Endodermal cell (in vitro differentiated cells): ENCODE measurements around the gene LRRC70. TPM values are rescaled to one million over a fixed set of nuclear protein-coding genes. Genes with fewer than 3 reads are reported as not detected.

Experiments
- DNase-seq: peaks from one replicate; pipeline ENCODE4 v3.0.0-alpha.2; 2017
- H3K27ac ChIP-seq: 2 replicates; pipeline ENCODE4 v1.5.1; 2013; ENCODE audit warnings: mild to moderate bottlenecking, low read depth, low read length, moderate library complexity
- H3K27me3 ChIP-seq: 2 replicates; pipeline ENCODE4 v1.6.1; 2013; ENCODE audit warnings: mild to moderate bottlenecking, low read length, moderate library complexity; ENCODE audit not compliant: insufficient read depth, control insufficient read depth, poor library complexity, severe bottlenecking
- H3K36me3 ChIP-seq: 2 replicates; pipeline ENCODE4 v1.7.0; 2013; ENCODE audit warnings: mild to moderate bottlenecking, low read length, moderate library complexity; ENCODE audit not compliant: control insufficient read depth, insufficient read depth
- H3K4me1 ChIP-seq: one replicate; pipeline ENCODE4 v1.7.0; 2013; ENCODE audit warnings: low read length; ENCODE audit not compliant: control insufficient read depth, insufficient read depth
- H3K4me3 ChIP-seq: 2 replicates; pipeline ENCODE4 v1.5.1; 2013; ENCODE audit warnings: mild to moderate bottlenecking, low read length, moderate library complexity
- H3K9ac ChIP-seq: 2 replicates; pipeline ENCODE4 v1.6.1; 2013; ENCODE audit warnings: mild to moderate bottlenecking, low read length, moderate library complexity; ENCODE audit not compliant: poor library complexity, severe bottlenecking; ENCODE audit errors: extremely low read depth
- H3K9me3 ChIP-seq: 2 replicates; pipeline ENCODE4 v1.6.1; 2013; ENCODE audit warnings: mild to moderate bottlenecking, low read length, moderate library complexity; ENCODE audit not compliant: control insufficient read depth
- H3K27ac Mint-ChIP-seq: 2 replicates; pipeline ENCODE4 v1.8.0; 2020; ENCODE audit warnings: mixed read lengths
- H3K27me3 Mint-ChIP-seq: 2 replicates; pipeline ENCODE4 v1.8.0; 2021; ENCODE audit warnings: mild to moderate bottlenecking, mixed read lengths; ENCODE audit not compliant: insufficient read depth
- H3K36me3 Mint-ChIP-seq: 2 replicates; pipeline ENCODE4 v1.8.0; 2020; ENCODE audit warnings: low read depth, mixed read lengths
- H3K4me1 Mint-ChIP-seq: 2 replicates; pipeline ENCODE4 v1.8.0; 2020; ENCODE audit warnings: mixed read lengths
- H3K4me3 Mint-ChIP-seq: 2 replicates; pipeline ENCODE4 v1.8.0; 2020; ENCODE audit warnings: mild to moderate bottlenecking, moderate library complexity, mixed read lengths
- H3K9me3 Mint-ChIP-seq: 2 replicates; pipeline ENCODE4 v1.8.0; 2020; ENCODE audit warnings: mild to moderate bottlenecking, mixed read lengths
- WGBS, 2 experiments: methylation state at CpG; one replicate each; pipeline versions ENCODE4 v1.1.5 to v1.1.7; 2013; ENCODE audit warnings: missing lambda C conversion rate in 2 of 2, mixed read lengths in 1 of 2; ENCODE audit not compliant: insufficient coverage in 1 of 2, insufficient read length in 1 of 2; 5-methylcytosine and 5-hydroxymethylcytosine counted together
- total RNA-seq, 2 donors: library from RNA; stranded (reverse); fragmentation: NEBNext Ultra II Directional in 1 of 2; extraction: Animal tissue kit (Norgen Biotek cat#: 25700) in 1 of 2; gene quantifications; 2 replicates in 1 of 2; 3 replicates in 1 of 2; pipeline ENCODE4 v1.2.1, GENCODE V29; 2021
- TF ChIP-seq, protein P1 (sequence below): fragments of 200-600 bp; sonication (generic); conservative IDR thresholded peaks from 2 replicates; pipeline ENCODE4 v1.5.0; 2021; ENCODE audit warnings: antibody characterized with exemption, mild to moderate bottlenecking

Gene LRRC70
- total RNA-seq, 2 donors from 2014 or later: 1.4 TPM

DNA sequence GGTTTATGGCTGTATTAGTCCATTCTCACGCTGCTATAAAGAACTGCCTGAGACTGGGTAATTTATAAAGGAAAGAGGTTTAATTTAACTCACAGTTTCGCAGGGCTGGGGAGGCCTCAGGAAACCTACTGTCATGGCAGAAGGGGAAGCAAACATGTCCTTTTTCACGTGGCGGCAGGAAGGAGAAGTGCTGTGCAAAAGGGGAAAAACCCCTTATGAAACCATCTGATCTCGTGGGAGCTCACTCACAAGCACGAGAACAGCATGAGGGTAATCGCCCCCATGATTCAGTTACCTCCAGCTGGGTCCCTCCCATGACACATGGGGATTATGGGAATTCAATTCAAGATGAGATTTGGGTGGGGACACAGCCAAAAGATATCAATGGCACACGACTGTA, 13.9 kb downstream of the LRRC70 start:
- TF ChIP-seq, protein P1, sequence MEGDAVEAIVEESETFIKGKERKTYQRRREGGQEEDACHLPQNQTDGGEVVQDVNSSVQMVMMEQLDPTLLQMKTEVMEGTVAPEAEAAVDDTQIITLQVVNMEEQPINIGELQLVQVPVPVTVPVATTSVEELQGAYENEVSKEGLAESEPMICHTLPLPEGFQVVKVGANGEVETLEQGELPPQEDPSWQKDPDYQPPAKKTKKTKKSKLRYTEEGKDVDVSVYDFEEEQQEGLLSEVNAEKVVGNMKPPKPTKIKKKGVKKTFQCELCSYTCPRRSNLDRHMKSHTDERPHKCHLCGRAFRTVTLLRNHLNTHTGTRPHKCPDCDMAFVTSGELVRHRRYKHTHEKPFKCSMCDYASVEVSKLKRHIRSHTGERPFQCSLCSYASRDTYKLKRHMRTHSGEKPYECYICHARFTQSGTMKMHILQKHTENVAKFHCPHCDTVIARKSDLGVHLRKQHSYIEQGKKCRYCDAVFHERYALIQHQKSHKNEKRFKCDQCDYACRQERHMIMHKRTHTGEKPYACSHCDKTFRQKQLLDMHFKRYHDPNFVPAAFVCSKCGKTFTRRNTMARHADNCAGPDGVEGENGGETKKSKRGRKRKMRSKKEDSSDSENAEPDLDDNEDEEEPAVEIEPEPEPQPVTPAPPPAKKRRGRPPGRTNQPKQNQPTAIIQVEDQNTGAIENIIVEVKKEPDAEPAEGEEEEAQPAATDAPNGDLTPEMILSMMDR: no peak
- Mint-ChIP-seq H3K27me3 (no peaks in the 10 kb centered on the region), H3K4me3 (no peak overlapping the region), H3K4me1 (peaks cover 18% of the 10 kb centered on the region), H3K27ac (no peak overlapping the region), H3K9me3 (no peaks in the 10 kb centered on the region), H3K36me3 (peaks cover 32% of the 10 kb centered on the region)
- no peak overlapping the region for H3K9ac ChIP-seq
- no peaks in the 10 kb centered on the region for H3K4me1 ChIP-seq
- H3K4me3 ChIP-seq: no peak overlapping the region
- H3K9me3 ChIP-seq: no peaks in the 10 kb centered on the region
- peaks cover 18% of the 10 kb centered on the region for H3K36me3 ChIP-seq
- 83 to 95% methylated on average over 3 to 8 of the region's 8 CpGs for WGBS, 2 experiments
- no peak for DNase-seq
- H3K27ac ChIP-seq: no peak overlapping the region
- H3K27me3 ChIP-seq: no peaks in the 10 kb centered on the region

DNA sequence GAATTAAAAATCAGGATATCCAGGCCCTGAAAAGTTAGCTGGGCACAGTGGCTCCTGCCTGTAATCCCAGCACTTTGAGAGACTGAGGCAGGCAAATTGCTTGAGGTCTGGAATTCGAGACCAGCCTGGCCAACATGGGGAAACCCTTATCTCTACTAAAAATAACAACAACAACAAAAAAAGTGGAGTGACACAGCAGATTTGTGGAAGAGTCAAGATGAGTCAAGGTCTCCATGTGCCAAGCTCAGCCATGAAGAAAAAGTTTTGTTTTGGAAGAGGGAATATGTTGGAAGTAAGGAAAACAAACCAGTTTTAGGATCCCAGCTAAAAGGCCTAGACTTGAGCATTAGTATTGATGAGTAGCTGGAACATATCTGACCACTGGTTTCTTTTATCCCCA, 14.7 kb downstream of the LRRC70 start:
- Mint-ChIP-seq H3K27ac (no peak overlapping the region), H3K36me3 (peaks cover 29% of the 10 kb centered on the region), H3K4me3 (no peak overlapping the region), H3K27me3 (no peaks in the 10 kb centered on the region), H3K4me1 (peaks cover 18% of the 10 kb centered on the region), H3K9me3 (no peaks in the 10 kb centered on the region)
- Histone ChIP-seq H3K4me3 (no peak overlapping the region), H3K9me3 (no peaks in the 10 kb centered on the region), H3K9ac (no peak overlapping the region), H3K27ac (no peak overlapping the region), H3K36me3 (peaks cover 13% of the 10 kb centered on the region), H3K27me3 (no peaks in the 10 kb centered on the region), H3K4me1 (no peaks in the 10 kb centered on the region)
- WGBS, 2 experiments: 100% methylated on average over 1 of the region's 1 CpG; no CpG with 5 or more reads in 1 of the 2 experiments
- TF ChIP-seq, protein P1: no peak
- no peak for DNase-seq

DNA sequence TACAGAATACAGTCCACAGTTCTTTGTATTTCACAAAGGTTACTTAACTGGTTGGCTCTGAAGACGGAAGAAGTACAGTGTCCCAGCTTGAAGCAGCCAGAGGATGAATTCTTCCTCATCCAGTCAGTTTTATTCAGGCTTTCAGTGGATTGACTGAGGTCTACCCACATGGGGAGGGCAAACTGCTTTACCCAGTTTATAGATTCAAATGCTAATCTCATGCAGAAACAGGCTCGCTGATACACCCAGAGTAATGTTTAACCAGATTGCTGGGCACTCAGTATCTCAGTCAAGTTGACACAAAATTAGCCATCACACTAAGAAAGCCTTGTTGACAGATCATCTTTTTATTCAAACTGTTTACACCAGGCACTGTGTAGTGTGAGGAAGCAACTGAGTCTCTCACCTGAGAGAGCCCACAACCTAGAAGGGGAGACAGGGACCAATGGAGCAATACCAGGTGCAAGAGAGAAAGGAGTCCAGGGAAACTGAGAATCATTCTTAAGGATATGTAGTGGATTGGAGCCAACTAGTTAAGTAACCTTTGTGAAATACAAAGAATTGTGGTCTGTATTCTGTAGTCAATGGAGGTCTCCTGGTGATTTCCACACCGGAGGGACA, 15.9 kb downstream of the LRRC70 start:
- TF ChIP-seq, protein P1: no peak
- H3K9ac ChIP-seq: no peak overlapping the region
- H3K9me3 Mint-ChIP-seq: no peaks in the 10 kb centered on the region

More for the DNA sequence above, 15.9 kb downstream of the LRRC70 start:
- 79 to 87% methylated on average over 2 to 3 of the region's 3 CpGs for WGBS, 2 experiments
- peaks cover 18% of the 10 kb centered on the region for H3K4me1 Mint-ChIP-seq
- H3K36me3 Mint-ChIP-seq: peaks cover 20% of the 10 kb centered on the region
- H3K4me3 Mint-ChIP-seq: no peak overlapping the region
- H3K27me3 Mint-ChIP-seq: no peaks in the 10 kb centered on the region
- Histone ChIP-seq H3K27me3 (no peaks in the 10 kb centered on the region), H3K27ac (no peak overlapping the region), H3K4me1 (no peaks in the 10 kb centered on the region), H3K9me3 (no peaks in the 10 kb centered on the region), H3K36me3 (peaks cover 13% of the 10 kb centered on the region), H3K4me3 (no peak overlapping the region)
- DNase-seq: no peak
- H3K27ac Mint-ChIP-seq: peak overlapping the region; percentile 0
